ENCODE results near the gene SYF2. TPM values are rescaled to one million over a fixed set of nuclear protein-coding genes. Genes with fewer than 3 reads are reported as not detected.

The SYF2 gene
- total RNA-seq, 4 donors from 2014 or later: 32.7 to 52.2 (median 43.7) TPM

- Histone ChIP-seq H3K9me3 (no peaks in the 10 kb centered on the region), H3K27me3 (peaks cover 0 to 17% of the 10 kb centered on the region in 2 donors), H3K36me3 (no peaks in the 10 kb centered on the region), H3K27ac (no peak overlapping the region), H3K4me3 (no peak overlapping the region), H3K4me1 (peaks cover 0 to 13% (median 0%) of the 10 kb centered on the region in 4 donors)
- 29 to 62% methylated on average over 20 of the region's 20 CpGs for WGBS, 2 donors
- TF ChIP-seq POLR2A (IDR thresholded peaks at IDR 0.05) (no peak), CTCF (IDR thresholded peaks at IDR 0.05) (no peak), EP300 (IDR thresholded peaks at IDR 0.05) (no peak)
- no peak for DNase-seq (ENCODE audit: low spot score in 2 of 2)
Measured at GRCh38 chr1:25197235-25197975, 34.9 kb downstream of the SYF2 start.

GRCh38 chr1:25196830-25197229 lies 35.5 kb downstream of the SYF2 start:
- H3K36me3 ChIP-seq: no peaks in the 10 kb centered on the region
- H3K4me3 ChIP-seq: no peak overlapping the region
- H3K27ac ChIP-seq: no peak overlapping the region
- TF ChIP-seq EP300 (IDR thresholded peaks at IDR 0.05): no peak
- no peak for TF ChIP-seq POLR2A (IDR thresholded peaks at IDR 0.05)
- no peak for TF ChIP-seq CTCF (IDR thresholded peaks at IDR 0.05)
- DNase-seq (ENCODE audit: low spot score in 2 of 2): no peak
- peaks cover 0 to 17% of the 10 kb centered on the region in 2 donors for H3K27me3 ChIP-seq
- WGBS, 2 donors: 76 to 81% methylated on average over 7 of the region's 7 CpGs
- no peaks in the 10 kb centered on the region for H3K9me3 ChIP-seq
- peaks cover 0 to 13% (median 0%) of the 10 kb centered on the region in 4 donors for H3K4me1 ChIP-seq

- peaks cover 0 to 17% of the 10 kb centered on the region in 2 donors for H3K27me3 ChIP-seq
Measured at GRCh38 chr1:25195835-25196234, 36.5 kb downstream of the SYF2 start.

DNA sequence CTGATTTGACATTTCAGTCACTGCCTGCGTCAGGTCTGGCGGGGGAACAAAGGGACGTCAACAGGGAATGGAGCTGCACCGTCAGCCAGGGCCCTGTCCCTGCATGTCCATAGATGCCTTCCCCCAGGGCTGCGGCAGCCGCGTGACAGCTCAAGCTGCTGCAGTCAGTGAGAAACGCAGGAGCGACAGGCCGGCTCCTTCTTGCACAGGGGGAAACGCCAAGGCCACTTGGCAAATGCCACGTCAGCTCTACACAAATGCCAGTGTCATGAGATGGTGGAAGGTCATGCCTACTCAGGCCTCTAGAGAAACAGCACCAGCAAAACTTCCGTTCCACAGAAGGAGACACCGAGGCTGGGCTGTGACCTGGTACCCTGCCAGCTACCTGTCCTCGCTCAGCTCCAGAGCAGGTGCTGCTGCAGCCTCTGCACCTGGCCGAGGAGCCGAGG lies 37.7 kb downstream of the SYF2 start:
- no peak overlapping the region for H3K4me3 ChIP-seq
- DNase-seq (ENCODE audit: low spot score in 2 of 2): no peak
- no peak for TF ChIP-seq POLR2A (IDR thresholded peaks at IDR 0.05)
- no peak for TF ChIP-seq EP300 (IDR thresholded peaks at IDR 0.05)
- TF ChIP-seq CTCF (IDR thresholded peaks at IDR 0.05): no peak
- H3K36me3 ChIP-seq: no peaks in the 10 kb centered on the region
- peaks cover 0 to 13% (median 0%) of the 10 kb centered on the region in 4 donors for H3K4me1 ChIP-seq
- WGBS, 2 donors: 69% methylated on average over 13 to 15 of the region's 17 CpGs
- H3K9me3 ChIP-seq: no peaks in the 10 kb centered on the region
- H3K27ac ChIP-seq: no peak overlapping the region
- H3K27me3 ChIP-seq: peaks cover 0 to 17% of the 10 kb centered on the region in 2 donors

More at GRCh38 chr1:25195835-25196234, 36.5 kb downstream of the SYF2 start:
- peaks cover 0 to 13% (median 0%) of the 10 kb centered on the region in 4 donors for H3K4me1 ChIP-seq
- WGBS, 2 donors: 69 to 76% methylated on average over 6 of the region's 6 CpGs
- H3K36me3 ChIP-seq: no peaks in the 10 kb centered on the region
- no peak for DNase-seq (ENCODE audit: low spot score in 2 of 2)
- TF ChIP-seq POLR2A (IDR thresholded peaks at IDR 0.05): no peak
- TF ChIP-seq CTCF (IDR thresholded peaks at IDR 0.05): no peak
- TF ChIP-seq EP300 (IDR thresholded peaks at IDR 0.05): no peak
- no peak overlapping the region for H3K4me3 ChIP-seq
- H3K9me3 ChIP-seq: no peaks in the 10 kb centered on the region
- H3K27ac ChIP-seq: no peak overlapping the region

DNA sequence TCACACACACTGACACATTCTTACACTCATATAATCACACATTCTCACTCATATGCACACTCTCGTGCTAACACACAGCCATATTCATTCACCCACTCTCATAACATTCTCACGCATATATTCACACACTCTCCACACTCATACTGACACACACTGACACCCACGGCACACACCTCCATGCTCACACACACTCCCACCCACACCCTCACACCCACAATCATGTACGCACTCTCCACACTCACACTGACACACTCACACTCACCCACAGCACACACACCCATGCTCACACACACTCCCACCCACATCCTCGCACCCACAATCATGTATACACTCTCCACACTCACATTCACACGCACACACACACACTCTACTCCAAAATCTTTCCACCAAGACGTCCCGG lies 38.2 kb downstream of the SYF2 start:
- H3K27me3 ChIP-seq: peaks cover 0 to 17% of the 10 kb centered on the region in 2 donors
- TF ChIP-seq POLR2A (IDR thresholded peaks at IDR 0.05) (no peak), CTCF (IDR thresholded peaks at IDR 0.05) (no peak), EP300 (IDR thresholded peaks at IDR 0.05) (no peak)
- H3K4me1 ChIP-seq: peaks cover 0 to 11% (median 0%) of the 10 kb centered on the region in 4 donors
- DNase-seq (ENCODE audit: low spot score in 2 of 2): no peak
- no peak overlapping the region for H3K27ac ChIP-seq
- 64 to 74% methylated on average over 8 of the region's 8 CpGs for WGBS, 2 donors
- H3K36me3 ChIP-seq: no peaks in the 10 kb centered on the region
- no peak overlapping the region for H3K4me3 ChIP-seq
- H3K9me3 ChIP-seq: no peaks in the 10 kb centered on the region

Measured in tibial nerve (tissue), 4 donors.